Endodermal cell (in vitro differentiated cells): Measurements from ENCODE around the gene WDFY3. TPM values are rescaled to one million over a fixed set of nuclear protein-coding genes. Genes with fewer than 3 reads are reported as not detected.

Experiments used
- DNase-seq: peaks from one replicate; pipeline ENCODE4 v3.0.0-alpha.2; 2017
- H3K27ac ChIP-seq: 2 replicates; pipeline ENCODE4 v1.5.1; 2013; ENCODE audit warnings: mild to moderate bottlenecking, low read depth, low read length, moderate library complexity
- H3K27me3 ChIP-seq: 2 replicates; pipeline ENCODE4 v1.6.1; 2013; ENCODE audit warnings: mild to moderate bottlenecking, low read length, moderate library complexity; ENCODE audit not compliant: insufficient read depth, control insufficient read depth, poor library complexity, severe bottlenecking
- H3K36me3 ChIP-seq: 2 replicates; pipeline ENCODE4 v1.7.0; 2013; ENCODE audit warnings: mild to moderate bottlenecking, low read length, moderate library complexity; ENCODE audit not compliant: control insufficient read depth, insufficient read depth
- H3K4me1 ChIP-seq: one replicate; pipeline ENCODE4 v1.7.0; 2013; ENCODE audit warnings: low read length; ENCODE audit not compliant: control insufficient read depth, insufficient read depth
- H3K4me3 ChIP-seq: 2 replicates; pipeline ENCODE4 v1.5.1; 2013; ENCODE audit warnings: mild to moderate bottlenecking, low read length, moderate library complexity
- H3K9ac ChIP-seq: 2 replicates; pipeline ENCODE4 v1.6.1; 2013; ENCODE audit warnings: mild to moderate bottlenecking, low read length, moderate library complexity; ENCODE audit not compliant: poor library complexity, severe bottlenecking; ENCODE audit errors: extremely low read depth
- H3K9me3 ChIP-seq: 2 replicates; pipeline ENCODE4 v1.6.1; 2013; ENCODE audit warnings: mild to moderate bottlenecking, low read length, moderate library complexity; ENCODE audit not compliant: control insufficient read depth
- H3K27ac Mint-ChIP-seq: 2 replicates; pipeline ENCODE4 v1.8.0; 2020; ENCODE audit warnings: mixed read lengths
- H3K27me3 Mint-ChIP-seq: 2 replicates; pipeline ENCODE4 v1.8.0; 2021; ENCODE audit warnings: mild to moderate bottlenecking, mixed read lengths; ENCODE audit not compliant: insufficient read depth
- H3K36me3 Mint-ChIP-seq: 2 replicates; pipeline ENCODE4 v1.8.0; 2020; ENCODE audit warnings: low read depth, mixed read lengths
- H3K4me1 Mint-ChIP-seq: 2 replicates; pipeline ENCODE4 v1.8.0; 2020; ENCODE audit warnings: mixed read lengths
- H3K4me3 Mint-ChIP-seq: 2 replicates; pipeline ENCODE4 v1.8.0; 2020; ENCODE audit warnings: mild to moderate bottlenecking, moderate library complexity, mixed read lengths
- H3K9me3 Mint-ChIP-seq: 2 replicates; pipeline ENCODE4 v1.8.0; 2020; ENCODE audit warnings: mild to moderate bottlenecking, mixed read lengths
- whole genome bisulfite sequencing, 2 experiments: methylation state at CpG; one replicate each; pipeline versions ENCODE4 v1.1.5 to v1.1.7; 2013; ENCODE audit warnings: missing lambda C conversion rate in 2 of 2, mixed read lengths in 1 of 2; ENCODE audit not compliant: insufficient coverage in 1 of 2, insufficient read length in 1 of 2; 5-methylcytosine and 5-hydroxymethylcytosine counted together
- total RNA-seq, 2 donors: library from RNA; stranded (reverse); fragmentation: NEBNext Ultra II Directional in 1 of 2; extraction: Animal tissue kit (Norgen Biotek cat#: 25700) in 1 of 2; gene quantifications; 2 replicates in 1 of 2; 3 replicates in 1 of 2; pipeline ENCODE4 v1.2.1, GENCODE V29; 2021
- TF ChIP-seq, protein P1 (sequence below): fragments of 200-600 bp; sonication (generic); conservative IDR thresholded peaks from 2 replicates; pipeline ENCODE4 v1.5.0; 2021; ENCODE audit warnings: antibody characterized with exemption, mild to moderate bottlenecking

WDFY3 gene
- total RNA-seq, 2 donors from 2014 or later, result 91.1 to 103 TPM

- H3K9me3 Mint-ChIP-seq, result no peaks in the 10 kb centered on the region
- H3K27ac ChIP-seq, result no peak overlapping the region
- H3K4me1 Mint-ChIP-seq, result no peaks in the 10 kb centered on the region
- no peaks in the 10 kb centered on the region for H3K27me3 ChIP-seq
- TF ChIP-seq, protein P1, sequence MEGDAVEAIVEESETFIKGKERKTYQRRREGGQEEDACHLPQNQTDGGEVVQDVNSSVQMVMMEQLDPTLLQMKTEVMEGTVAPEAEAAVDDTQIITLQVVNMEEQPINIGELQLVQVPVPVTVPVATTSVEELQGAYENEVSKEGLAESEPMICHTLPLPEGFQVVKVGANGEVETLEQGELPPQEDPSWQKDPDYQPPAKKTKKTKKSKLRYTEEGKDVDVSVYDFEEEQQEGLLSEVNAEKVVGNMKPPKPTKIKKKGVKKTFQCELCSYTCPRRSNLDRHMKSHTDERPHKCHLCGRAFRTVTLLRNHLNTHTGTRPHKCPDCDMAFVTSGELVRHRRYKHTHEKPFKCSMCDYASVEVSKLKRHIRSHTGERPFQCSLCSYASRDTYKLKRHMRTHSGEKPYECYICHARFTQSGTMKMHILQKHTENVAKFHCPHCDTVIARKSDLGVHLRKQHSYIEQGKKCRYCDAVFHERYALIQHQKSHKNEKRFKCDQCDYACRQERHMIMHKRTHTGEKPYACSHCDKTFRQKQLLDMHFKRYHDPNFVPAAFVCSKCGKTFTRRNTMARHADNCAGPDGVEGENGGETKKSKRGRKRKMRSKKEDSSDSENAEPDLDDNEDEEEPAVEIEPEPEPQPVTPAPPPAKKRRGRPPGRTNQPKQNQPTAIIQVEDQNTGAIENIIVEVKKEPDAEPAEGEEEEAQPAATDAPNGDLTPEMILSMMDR, result no peak
- no peak for DNase-seq
- no peak overlapping the region for H3K27ac Mint-ChIP-seq
- H3K36me3 Mint-ChIP-seq, result peaks cover 76% of the 10 kb centered on the region
- no peak overlapping the region for H3K9ac ChIP-seq
- H3K4me1 ChIP-seq, result no peaks in the 10 kb centered on the region
- H3K27me3 Mint-ChIP-seq, result no peaks in the 10 kb centered on the region
- peaks cover 80% of the 10 kb centered on the region for H3K36me3 ChIP-seq
- H3K4me3 ChIP-seq, result no peak overlapping the region
- no peak overlapping the region for H3K4me3 Mint-ChIP-seq
- H3K9me3 ChIP-seq, result no peaks in the 10 kb centered on the region
Observed at GRCh38 chr4:84689197-84689596, 277.3 kb downstream of the WDFY3 start.

- Histone ChIP-seq H3K36me3 (peaks cover 82% of the 10 kb centered on the region), H3K4me1 (peaks cover 4% of the 10 kb centered on the region), H3K9ac (no peak overlapping the region), H3K27ac (no peak overlapping the region), H3K9me3 (no peaks in the 10 kb centered on the region), H3K4me3 (no peak overlapping the region), H3K27me3 (no peaks in the 10 kb centered on the region)
- no peaks in the 10 kb centered on the region for H3K9me3 Mint-ChIP-seq
- WGBS, 2 experiments, result 95 to 100% methylated on average over 5 of the region's 5 CpGs
- TF ChIP-seq, protein P1, result no peak
- peaks cover 4% of the 10 kb centered on the region for H3K4me1 Mint-ChIP-seq
- no peak for DNase-seq
- H3K36me3 Mint-ChIP-seq, result peaks cover 76% of the 10 kb centered on the region
- no peak overlapping the region for H3K4me3 Mint-ChIP-seq
- no peak overlapping the region for H3K27ac Mint-ChIP-seq
- H3K27me3 Mint-ChIP-seq, result no peaks in the 10 kb centered on the region
Observed at GRCh38 chr4:84688605-84689004, 277.9 kb downstream of the WDFY3 start.

- no peak for DNase-seq
- Mint-ChIP-seq H3K27ac (no peak overlapping the region), H3K9me3 (no peaks in the 10 kb centered on the region), H3K36me3 (peaks cover 75% of the 10 kb centered on the region), H3K4me1 (peaks cover 33% of the 10 kb centered on the region), H3K27me3 (no peaks in the 10 kb centered on the region), H3K4me3 (no peak overlapping the region)
- Histone ChIP-seq H3K27ac (no peak overlapping the region), H3K36me3 (peaks cover 82% of the 10 kb centered on the region), H3K4me1 (peaks cover 21% of the 10 kb centered on the region), H3K9me3 (no peaks in the 10 kb centered on the region), H3K27me3 (no peaks in the 10 kb centered on the region), H3K9ac (no peak overlapping the region), H3K4me3 (no peak overlapping the region)
- 95% methylated on average over 1 of the region's 1 CpG; no CpG with 5 or more reads in 1 of the 2 experiments for WGBS, 2 experiments
- TF ChIP-seq, protein P1, result no peak
Observed at GRCh38 chr4:84685105-84685504, 281.4 kb downstream of the WDFY3 start.
